IMR-90 (cell line): Measurements from ENCODE around the gene POGK. TPM values are rescaled to one million over a fixed set of nuclear protein-coding genes. Genes with fewer than 3 reads are reported as not detected.

Experiments
- ATAC-seq: fragments of 200-7000 bp; cut with Tn5 transposase; 2 replicates; pipeline ENCODE4 v1.9.1; 2020; ENCODE audit warnings: low read depth, mild to moderate bottlenecking, moderate library complexity
- BruUV-seq: library from RNA; stranded (reverse); fragments of 400-500 nt; replicated peaks from 2 replicates; lab custom pipeline; 2021; lab: Mats Ljungman, UMichigan
- CTCF ChIA-PET: fragments of 300-600 bp; formaldehyde crosslinking; extraction: SDS; loops from one replicate; lab custom pipeline; 2021; ENCODE audit warnings: antibody characterized with exemption; lab: Yijun Ruan, JAX
- POLR2A ChIA-PET: fragments of 300-600 bp; sonication (Branson Sonifier 250); formaldehyde crosslinking; loops from one replicate; lab custom pipeline; 2022; ENCODE audit warnings: antibody characterized with exemption; ENCODE audit not compliant: unreplicated experiment; lab: Charles Lee
- DNase-seq: peaks from one replicate; pipeline ENCODE4 v3.0.0; 2013
- H2AFZ ChIP-seq: replicated peaks from 2 replicates; pipeline ENCODE3; 2013; ENCODE audit warnings: low read length, mild to moderate bottlenecking; ENCODE audit not compliant: poor library complexity
- H2AK5ac ChIP-seq: 2 replicates; pipeline ENCODE4 v1.6.1; 2013; ENCODE audit warnings: low read depth, low read length, inconsistent platforms
- H2AK9ac ChIP-seq: replicated peaks from 2 replicates; pipeline ENCODE3; 2013; ENCODE audit warnings: mild to moderate bottlenecking, low read depth, low read length, moderate library complexity; ENCODE audit not compliant: poor library complexity
- H2BK120ac ChIP-seq: 2 replicates; pipeline ENCODE4 v1.6.1; 2013; ENCODE audit warnings: low read depth, low read length, inconsistent platforms
- H2BK15ac ChIP-seq: 3 replicates; pipeline ENCODE4 v1.6.1; 2013; ENCODE audit warnings: low read depth, low read length, inconsistent platforms
- H2BK20ac ChIP-seq: 2 replicates; pipeline ENCODE4 v1.6.1; 2013; ENCODE audit warnings: low read depth, mild to moderate bottlenecking, inconsistent platforms, low read length, moderate library complexity
- H2BK5ac ChIP-seq: 2 replicates; pipeline ENCODE4 v1.6.1; 2013; ENCODE audit warnings: mild to moderate bottlenecking, low read depth, low read length, inconsistent platforms; ENCODE audit not compliant: poor library complexity, severe bottlenecking
- H3K14ac ChIP-seq: replicated peaks from 2 replicates; pipeline ENCODE4 v1.6.1; 2013; ENCODE audit warnings: low read depth, low read length, inconsistent platforms
- H3K18ac ChIP-seq: 2 replicates; pipeline ENCODE4 v1.6.1; 2013; ENCODE audit warnings: low read depth, low read length, control low read depth
- H3K23ac ChIP-seq: 2 replicates; pipeline ENCODE4 v1.6.1; 2013; ENCODE audit warnings: low read depth, low read length, inconsistent platforms
- H3K27ac ChIP-seq: 2 replicates; pipeline ENCODE4 v1.5.1; 2013; ENCODE audit warnings: mild to moderate bottlenecking, control low read depth, low read length; ENCODE audit not compliant: insufficient read depth
- H3K27me3 ChIP-seq: 2 replicates; pipeline ENCODE4 v1.6.1; 2013; ENCODE audit warnings: low read length; ENCODE audit not compliant: control insufficient read depth, insufficient read depth
- H3K36me3 ChIP-seq: 2 replicates; pipeline ENCODE4 v1.6.1; 2013; ENCODE audit warnings: low read length, mixed read lengths; ENCODE audit not compliant: control insufficient read depth, insufficient read depth
- H3K4ac ChIP-seq: 2 replicates; pipeline ENCODE4 v1.6.1; 2013; ENCODE audit warnings: low read depth, low read length, inconsistent platforms
- H3K4me1 ChIP-seq: 2 replicates; pipeline ENCODE4 v1.6.1; 2013; ENCODE audit warnings: low read length, mixed read lengths; ENCODE audit not compliant: control insufficient read depth, insufficient read depth
- H3K4me2 ChIP-seq: 2 replicates; pipeline ENCODE4 v1.6.1; 2013; ENCODE audit warnings: low read depth, mild to moderate bottlenecking, control low read depth, low read length, moderate library complexity
- H3K4me3 ChIP-seq: 2 replicates; pipeline ENCODE4 v1.5.1; 2013; ENCODE audit warnings: low read depth, mild to moderate bottlenecking, control low read depth, low read length, moderate library complexity; ENCODE audit not compliant: insufficient read depth
- H3K56ac ChIP-seq: 2 replicates; pipeline ENCODE4 v1.6.1; 2013; ENCODE audit warnings: low read length, inconsistent platforms; ENCODE audit not compliant: insufficient read depth; ENCODE audit errors: extremely low read depth
- H3K79me1 ChIP-seq, 2 experiments: 2 replicates each; pipeline ENCODE4 v1.6.1; 2013; ENCODE audit warnings: low read length in 2 of 2, inconsistent platforms in 1 of 2, low read depth in 1 of 2
- H3K9ac ChIP-seq: 2 replicates; pipeline ENCODE4 v1.6.1; 2013; ENCODE audit warnings: low read depth, low read length, control low read depth
- H3K9me1 ChIP-seq: 2 replicates; pipeline ENCODE4 v1.6.1; 2013; ENCODE audit warnings: low read length, inconsistent platforms; ENCODE audit not compliant: insufficient read depth
- H3K9me3 ChIP-seq: 2 replicates; pipeline ENCODE4 v1.6.1; 2013; ENCODE audit warnings: low read length; ENCODE audit not compliant: control insufficient read depth, insufficient read depth
- H4K20me1 ChIP-seq: 2 replicates; pipeline ENCODE4 v1.6.1; 2013; ENCODE audit warnings: low read length, inconsistent platforms; ENCODE audit not compliant: insufficient read depth
- H4K5ac ChIP-seq: 2 replicates; pipeline ENCODE4 v1.6.1; 2013; ENCODE audit warnings: mild to moderate bottlenecking, low read depth, low read length, control low read depth
- H4K8ac ChIP-seq, 2 experiments: 2 replicates each; pipeline ENCODE4 v1.6.1; 2013; ENCODE audit warnings: low read depth in 2 of 2, low read length in 2 of 2, control low read depth in 1 of 2, inconsistent platforms in 1 of 2
- H4K91ac ChIP-seq: 2 replicates; pipeline ENCODE4 v1.6.1; 2013; ENCODE audit warnings: low read depth, low read length, inconsistent platforms; ENCODE audit not compliant: insufficient read depth
- BHLHE40 ChIP-seq: fragments of 150-350 bp; IDR thresholded peaks from 2 replicates; pipeline ENCODE4 v1.6.1; 2016; ENCODE audit warnings: mild to moderate bottlenecking, low read depth, low read length
- CEBPB ChIP-seq: IDR thresholded peaks from 2 replicates; pipeline ENCODE4 v1.6.1; 2012; ENCODE audit warnings: low read depth, low read length, improper control_type of control experiment
- CHD1 ChIP-seq: IDR thresholded peaks from 2 replicates; pipeline ENCODE4 v1.6.1; 2012; ENCODE audit warnings: low read depth, low read length, improper control_type of control experiment
- CTCF ChIP-seq: conservative IDR thresholded peaks from 2 replicates; pipeline ENCODE4 v1.5.1; 2012; ENCODE audit warnings: mild to moderate bottlenecking, low read depth, low read length, improper control_type of control experiment
- ELK1 ChIP-seq: fragments of 150-350 bp; IDR thresholded peaks from 2 replicates; pipeline ENCODE4 v1.6.1; 2016; ENCODE audit warnings: low read depth, mild to moderate bottlenecking, low read length, moderate library complexity, borderline replicate concordance
- FOS ChIP-seq: fragments of 150-350 bp; IDR thresholded peaks from 2 replicates; pipeline ENCODE4 v1.6.1; 2016; ENCODE audit warnings: low read depth, low read length
- MAFK ChIP-seq: IDR thresholded peaks from 2 replicates; pipeline ENCODE4 v1.6.1; 2012; ENCODE audit warnings: low read depth, low read length, improper control_type of control experiment
- MAZ ChIP-seq: IDR thresholded peaks from 2 replicates; pipeline ENCODE4 v1.6.1; 2012; ENCODE audit warnings: low read depth, mild to moderate bottlenecking, low read length, improper control_type of control experiment, moderate library complexity, borderline replicate concordance
- MXI1 ChIP-seq: IDR thresholded peaks from 2 replicates; pipeline ENCODE4 v1.6.1; 2012; ENCODE audit warnings: low read depth, mild to moderate bottlenecking, low read length, moderate library complexity, borderline replicate concordance
- NFE2L2 ChIP-seq: fragments of 150-350 bp; IDR thresholded peaks from 2 replicates; pipeline ENCODE4 v1.6.1; 2016; ENCODE audit warnings: low read depth, mild to moderate bottlenecking, low read length
- POLR2A ChIP-seq: IDR thresholded peaks from 2 replicates; pipeline ENCODE4 v1.6.1; 2012; ENCODE audit warnings: mild to moderate bottlenecking, low read depth, low read length
- RAD21 ChIP-seq: IDR thresholded peaks from 2 replicates; pipeline ENCODE4 v1.6.1; 2012; ENCODE audit warnings: low read length, improper control_type of control experiment
- RCOR1 ChIP-seq: IDR thresholded peaks from 2 replicates; pipeline ENCODE4 v1.6.1; 2012; ENCODE audit warnings: mild to moderate bottlenecking, low read length, improper control_type of control experiment; ENCODE audit not compliant: insufficient replicate concordance
- RFX5 ChIP-seq: IDR thresholded peaks from 2 replicates; pipeline ENCODE4 v1.8.0; 2012; ENCODE audit warnings: low read depth, mild to moderate bottlenecking, low read length, moderate library complexity
- USF2 ChIP-seq: fragments of 150-350 bp; IDR thresholded peaks from 2 replicates; pipeline ENCODE4 v1.6.1; 2017; ENCODE audit warnings: mild to moderate bottlenecking, antibody characterized with exemption, low read length, low read depth
- WGBS, 2 experiments: methylation state at CpG; one replicate each; pipeline versions ENCODE4 v1.1.5 to v1.1.7; 2013; ENCODE audit warnings: missing lambda C conversion rate in 2 of 2; ENCODE audit not compliant: insufficient read length in 1 of 2; ENCODE audit errors: extremely low coverage in 2 of 2; 5-methylcytosine and 5-hydroxymethylcytosine counted together
- dilution Hi-C: fragments of 300-500 bp; cut with HindIII; formaldehyde crosslinking; loops from one replicate; pipeline ENCODE4 v1.14.3; 2018; ENCODE audit warnings: low sequenced_read_pairs; ENCODE audit not compliant: unreplicated experiment
- in situ Hi-C: fragments of 300-500 bp; cut with MboI; formaldehyde crosslinking; loops from 3 replicates; pipeline ENCODE4 v1.14.3; 2019; ENCODE audit warnings: low sequenced_read_pairs, inconsistent platforms, mixed read lengths
- intact Hi-C: fragments of 100-400 bp; cut with micrococcal nuclease; formaldehyde crosslinking; loops from 2 replicates; pipeline ENCODE4 v1.10.0; 2022
- polyA plus RNA-seq, 3 experiments: library from polyadenylated mRNA; depleted of rRNA; stranded (reverse); fragments of >200 nt; gene quantifications; 2 replicates each; pipeline ENCODE4 v1.2.3, GENCODE V29; 2012; ENCODE audit warnings: low replicate concordance in 1 of 3
- total RNA-seq: library from RNA; depleted of rRNA; stranded (reverse); fragments of >200 nt; gene quantifications from 2 replicates; pipeline ENCODE4 v1.2.3, GENCODE V29; 2012

POGK gene
- total and polyA plus RNA-seq, 2 of the 4 experiments (the other 2 are of a cell fraction) = 11.3 to 25.6 TPM

GRCh38 chr1:166858726-166859419, 19.6 kb downstream of the POGK start:
- no peak overlapping the region for H2AFZ ChIP-seq
- TF ChIP-seq MAZ (no peak), ELK1 (no peak), POLR2A (no peak), CTCF (no peak), MAFK (no peak), RFX5 (no peak), CEBPB (no peak), USF2 (no peak), RCOR1 (no peak), FOS (no peak), BHLHE40 (no peak), RAD21 (no peak), NFE2L2 (no peak), MXI1 (no peak), CHD1 (no peak)
- no peak overlapping the region for H4K8ac ChIP-seq
- in situ Hi-C loops (no loop called here), intact Hi-C loops (no loop called here), dilution Hi-C loops (no loop called here)
- no peak overlapping the region for H2AK5ac ChIP-seq
- H3K4me3 ChIP-seq = no peak overlapping the region
- no peak overlapping the region for H2BK5ac ChIP-seq
- ATAC-seq (no peak), DNase-seq (no peak)
- no peaks in the 10 kb centered on the region for H3K4me1 ChIP-seq
- H3K23ac ChIP-seq = no peak overlapping the region
- WGBS, 2 experiments = no CpG with 5 or more reads among the region's 7 CpGs
- ChIA-PET POLR2A (no interaction called here), CTCF (no interaction called here)
- H3K18ac ChIP-seq = no peak overlapping the region
- H3K36me3 ChIP-seq = peaks cover 26% of the 10 kb centered on the region
- H2BK120ac ChIP-seq = no peak overlapping the region
- no peak overlapping the region for H2BK20ac ChIP-seq
- H4K5ac ChIP-seq = no peak overlapping the region
- H3K14ac ChIP-seq = no peak overlapping the region
- H3K27me3 ChIP-seq = no peaks in the 10 kb centered on the region
- H3K27ac ChIP-seq = no peak overlapping the region
- peaks cover 2% of the 10 kb centered on the region; the same call in 1 of the 2 replicates for H3K9me1 ChIP-seq
- no peak overlapping the region for H3K4me2 ChIP-seq
- H3K4ac ChIP-seq = no peak overlapping the region
- no peak overlapping the region for H3K56ac ChIP-seq
- H2BK15ac ChIP-seq = no peak overlapping the region
- BruUV-seq = no TSS peak
- H4K91ac ChIP-seq = no peak overlapping the region
- H2AK9ac ChIP-seq = no peak overlapping the region
- H3K9ac ChIP-seq = no peak overlapping the region
- H3K79me1 ChIP-seq = peaks cover 0 to 5% of the 10 kb centered on the region in 2 experiments; a peak in 2 of 4 replicates
- no peaks in the 10 kb centered on the region for H4K20me1 ChIP-seq
- no peaks in the 10 kb centered on the region for H3K9me3 ChIP-seq
